ENCODE data around the gene SPART. TPM values are rescaled to one million over a fixed set of nuclear protein-coding genes. Genes with fewer than 3 reads are reported as not detected.
A peak's percentile ranks its signal among the peaks of the same experiment; 100 is the strongest.

The SPART gene
- total RNA-seq, 1 experiment from 2014 or later = 60.6 TPM

- H3K4me3 Mint-ChIP-seq = no peak overlapping the region
- H3K27me3 ChIP-seq (ENCODE audit: insufficient read depth, low read length) = no peaks in the 10 kb centered on the region
- H3K9ac ChIP-seq (ENCODE audit: extremely low read depth, insufficient read length, low read length) = no peak overlapping the region
- H2BK12ac ChIP-seq (ENCODE audit: insufficient read length, low read depth, low read length) = no peak overlapping the region
- no peak overlapping the region for H3K4ac ChIP-seq (ENCODE audit: low read depth, low read length)
- no peaks in the 10 kb centered on the region for H3K27me3 Mint-ChIP-seq (ENCODE audit: low read depth)
- no peak overlapping the region for H2BK5ac ChIP-seq (ENCODE audit: insufficient read length, low read length)
- H3K9me3 ChIP-seq (ENCODE audit: control insufficient read depth, low read depth, low read length) = no peaks in the 10 kb centered on the region
- no peaks in the 10 kb centered on the region for H4K20me1 ChIP-seq (ENCODE audit: control insufficient read depth, insufficient read depth, insufficient read length)
- H3K18ac ChIP-seq (ENCODE audit: insufficient read length, low read depth, low read length) = no peak overlapping the region
- no peak overlapping the region for H2AFZ ChIP-seq (ENCODE audit: low read length)
- no peak overlapping the region for H4K8ac ChIP-seq (replicated peaks; ENCODE audit: insufficient read length, low read depth, low read length)
- no peak overlapping the region for H2AK5ac ChIP-seq (ENCODE audit: insufficient read length, low read length)
- no CpG with 5 or more reads among the region's 6 CpGs for WGBS (ENCODE audit: extremely low coverage, insufficient read length, low lambda C conversion rate)
- H3K9me3 Mint-ChIP-seq = peaks cover 6 to 18% of the 10 kb centered on the region in 2 experiments; a peak in 4 of 5 replicates
- no peak overlapping the region for H3K56ac ChIP-seq (ENCODE audit: insufficient read length, low read depth, low read length)
- H3T11ph ChIP-seq (ENCODE audit: low read length) = no peak overlapping the region
- no peak overlapping the region for H2BK15ac ChIP-seq (ENCODE audit: low read depth, low read length)
- peak; percentile 93 for TF ChIP-seq CTCF (conservative IDR thresholded peaks at IDR 0.05)
- H2BK20ac ChIP-seq (ENCODE audit: low read depth, low read length, poor library complexity, severe bottlenecking) = no peak overlapping the region
- no peak for DNase-seq
- H3K14ac ChIP-seq (ENCODE audit: insufficient read depth, low read length) = no peak overlapping the region
- H3K27ac Mint-ChIP-seq = no peak overlapping the region
- no peaks in the 10 kb centered on the region for H3K79me1 ChIP-seq (ENCODE audit: insufficient read depth, low read depth, low read length, poor library complexity, severe bottlenecking)
- H4K91ac ChIP-seq (ENCODE audit: insufficient read length, low read depth, low read length) = no peak overlapping the region
- no peak overlapping the region for H3K4me2 ChIP-seq (ENCODE audit: insufficient read depth, insufficient read length, low read length)
- H2BK120ac ChIP-seq (ENCODE audit: low read depth, low read length, poor library complexity, severe bottlenecking) = no peak overlapping the region
- no peaks in the 10 kb centered on the region for H3K4me1 ChIP-seq (ENCODE audit: insufficient read depth, low read length)
- peaks cover 4 to 18% (median 14%) of the 10 kb centered on the region in 3 experiments; a peak in 5 of 7 replicates for H3K36me3 Mint-ChIP-seq (ENCODE audit: insufficient read depth in 1 of 3, low read depth in 3 of 3)
- peaks cover 0 to 8% of the 10 kb centered on the region in 2 experiments; a peak in 1 of 4 replicates for H3K4me1 Mint-ChIP-seq
- H3K23ac ChIP-seq (ENCODE audit: insufficient read length, low read depth, low read length) = no peak overlapping the region
- H4K5ac ChIP-seq (ENCODE audit: insufficient read length, low read depth, low read length) = no peak overlapping the region
- no peak overlapping the region for H3K27ac ChIP-seq (ENCODE audit: insufficient read length, low read depth, low read length)
- no peaks in the 10 kb centered on the region for H3K23me2 ChIP-seq (ENCODE audit: insufficient read length, low read depth, low read length, poor library complexity, severe bottlenecking)
- no peaks in the 10 kb centered on the region for H3K79me2 ChIP-seq (ENCODE audit: insufficient read depth, low read length)
These were observed 63.3 kb downstream of the SPART start for GRCh38 chr13:36282821-36283432.

Data from H9 (cell line).